A673 (cell line): ENCODE data around the gene FRAS1. TPM values are rescaled to one million over a fixed set of nuclear protein-coding genes. Genes with fewer than 3 reads are reported as not detected.

Source experiments
- BruUV-seq: library from RNA; stranded (reverse); fragments of 400-500 nt; replicated peaks from 2 replicates; lab custom pipeline; 2021; lab: Mats Ljungman, UMichigan
- CTCF ChIA-PET: fragments of 300-600 bp; sonication (Branson Sonifier 250); formaldehyde crosslinking; loops from one replicate; lab custom pipeline; 2022; ENCODE audit warnings: antibody characterized with exemption; lab: Charles Lee
- POLR2A ChIA-PET: fragments of 300-600 bp; sonication (Branson Sonifier 250); formaldehyde crosslinking; loops from one replicate; lab custom pipeline; 2022; ENCODE audit warnings: antibody characterized with exemption; ENCODE audit not compliant: low non-redundant PET; lab: Charles Lee
- DNase-seq: peaks from one replicate; pipeline ENCODE4 v3.0.0-alpha.2; 2015; ENCODE audit warnings: low spot score
- H3K27ac ChIP-seq: fragments of 200-600 bp; sonication (generic); 2 replicates; pipeline ENCODE4 v1.5.1; 2016; ENCODE audit warnings: mixed run types, low read depth, mild to moderate bottlenecking, mixed read lengths, antibody characterized with exemption, low read length; ENCODE audit not compliant: poor library complexity, severe bottlenecking
- H3K27me3 ChIP-seq: fragments of 200-600 bp; sonication (generic); replicated peaks from 2 replicates; pipeline ENCODE4 v1.6.1; 2017; ENCODE audit warnings: mixed run types, low read depth, mild to moderate bottlenecking, mixed read lengths, antibody characterized with exemption, low read length; ENCODE audit not compliant: insufficient read depth, poor library complexity
- H3K36me3 ChIP-seq: fragments of 200-600 bp; sonication (generic); 2 replicates; pipeline ENCODE4 v1.6.1; 2016; ENCODE audit warnings: mixed run types, mild to moderate bottlenecking, mixed read lengths, antibody characterized with exemption, low read length; ENCODE audit not compliant: insufficient read depth, poor library complexity, severe bottlenecking
- H3K4me1 ChIP-seq: fragments of 200-600 bp; sonication (generic); 2 replicates; pipeline ENCODE4 v1.6.1; 2017; ENCODE audit warnings: mixed run types, mild to moderate bottlenecking, mixed read lengths, antibody characterized with exemption, low read length; ENCODE audit not compliant: insufficient read depth, poor library complexity, severe bottlenecking
- H3K4me3 ChIP-seq: fragments of 200-600 bp; sonication (generic); 2 replicates; pipeline ENCODE4 v1.5.1; 2016; ENCODE audit warnings: low read depth, mixed run types, mild to moderate bottlenecking, mixed read lengths, low read length; ENCODE audit not compliant: poor library complexity, severe bottlenecking
- H3K9me3 ChIP-seq: fragments of 200-600 bp; sonication (generic); 2 replicates; pipeline ENCODE4 v1.6.1; 2016; ENCODE audit warnings: mixed run types, low read depth, mild to moderate bottlenecking, mixed read lengths, antibody characterized with exemption, low read length; ENCODE audit not compliant: poor library complexity, severe bottlenecking
- EZH2 ChIP-seq: fragments of 200-600 bp; sonication (generic); IDR thresholded peaks from 2 replicates; pipeline ENCODE4 v1.6.1; 2017; ENCODE audit warnings: borderline replicate concordance, low read depth, mild to moderate bottlenecking, mixed read lengths, antibody characterized with exemption, low read length; ENCODE audit not compliant: poor library complexity, severe bottlenecking
- intact Hi-C: fragments of 100-400 bp; cut with micrococcal nuclease; formaldehyde crosslinking; loops from one replicate; pipeline ENCODE4 v1.10.0; 2022; ENCODE audit not compliant: unreplicated experiment
- total RNA-seq: library from RNA; stranded (reverse); gene quantifications from 2 replicates; pipeline ENCODE4 v1.2.3, GENCODE V29; 2021
- TF ChIP-seq, protein P1 (sequence below): fragments of 300-800, 200-600 bp; sonication (generic); conservative IDR thresholded peaks from 2 replicates; pipeline ENCODE4 v1.5.1; 2017; ENCODE audit warnings: low read depth, mild to moderate bottlenecking, antibody characterized with exemption, low read length, moderate library complexity, mixed read lengths

FRAS1 gene
- total RNA-seq, 1 experiment from 2014 or later, result 0.06 TPM

DNA sequence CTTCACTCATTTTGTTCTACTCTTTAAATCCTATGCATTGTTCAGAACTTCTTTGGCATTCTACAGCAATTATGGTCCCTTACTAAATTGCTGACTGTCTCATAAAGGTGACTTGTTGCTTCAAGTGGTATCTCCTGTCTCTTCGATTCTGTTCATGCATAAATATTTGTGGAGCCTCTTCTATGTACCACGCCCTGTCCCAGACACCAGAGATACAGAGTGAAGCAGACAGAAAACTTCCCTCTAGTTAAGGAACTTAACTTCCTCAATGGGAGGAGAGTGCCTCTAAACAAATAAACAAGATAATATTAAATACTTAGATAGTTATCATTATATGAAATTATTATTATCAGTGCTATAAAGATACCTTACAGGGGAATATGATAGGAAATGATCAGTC, 235.7 kb downstream of the FRAS1 start:
- Histone ChIP-seq H3K9me3 (no peaks in the 10 kb centered on the region), H3K36me3 (no peaks in the 10 kb centered on the region), H3K4me1 (no peaks in the 10 kb centered on the region), H3K27ac (no peak overlapping the region), H3K27me3 (no peaks in the 10 kb centered on the region), H3K4me3 (no peak overlapping the region)
- TF ChIP-seq EZH2, result no peak
- TF ChIP-seq, protein P1, sequence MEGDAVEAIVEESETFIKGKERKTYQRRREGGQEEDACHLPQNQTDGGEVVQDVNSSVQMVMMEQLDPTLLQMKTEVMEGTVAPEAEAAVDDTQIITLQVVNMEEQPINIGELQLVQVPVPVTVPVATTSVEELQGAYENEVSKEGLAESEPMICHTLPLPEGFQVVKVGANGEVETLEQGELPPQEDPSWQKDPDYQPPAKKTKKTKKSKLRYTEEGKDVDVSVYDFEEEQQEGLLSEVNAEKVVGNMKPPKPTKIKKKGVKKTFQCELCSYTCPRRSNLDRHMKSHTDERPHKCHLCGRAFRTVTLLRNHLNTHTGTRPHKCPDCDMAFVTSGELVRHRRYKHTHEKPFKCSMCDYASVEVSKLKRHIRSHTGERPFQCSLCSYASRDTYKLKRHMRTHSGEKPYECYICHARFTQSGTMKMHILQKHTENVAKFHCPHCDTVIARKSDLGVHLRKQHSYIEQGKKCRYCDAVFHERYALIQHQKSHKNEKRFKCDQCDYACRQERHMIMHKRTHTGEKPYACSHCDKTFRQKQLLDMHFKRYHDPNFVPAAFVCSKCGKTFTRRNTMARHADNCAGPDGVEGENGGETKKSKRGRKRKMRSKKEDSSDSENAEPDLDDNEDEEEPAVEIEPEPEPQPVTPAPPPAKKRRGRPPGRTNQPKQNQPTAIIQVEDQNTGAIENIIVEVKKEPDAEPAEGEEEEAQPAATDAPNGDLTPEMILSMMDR, result no peak
- intact Hi-C loops, result no loop called here
- CTCF ChIA-PET, result no interaction called here
- no peak for DNase-seq
- no TSS peak for BruUV-seq
- POLR2A ChIA-PET, result no interaction called here

DNA sequence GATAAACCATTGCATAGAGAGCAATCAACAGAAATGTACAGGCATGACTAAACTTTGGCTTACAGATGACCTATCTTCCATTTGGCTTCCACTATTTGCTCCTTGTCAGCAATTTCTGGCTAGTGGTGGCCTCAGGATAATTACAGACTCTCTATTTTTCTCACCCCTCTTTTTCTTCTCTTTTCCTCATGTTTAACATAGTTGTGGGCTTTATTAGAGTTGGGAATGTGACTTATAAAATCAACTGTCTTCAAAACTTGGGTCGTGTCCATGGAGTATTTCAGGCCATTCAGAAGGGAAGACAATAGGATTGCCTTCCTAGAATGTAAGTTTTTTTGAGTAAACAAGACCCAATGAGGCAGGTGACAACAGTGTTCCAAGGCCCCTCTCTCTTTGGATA, 236.2 kb downstream of the FRAS1 start:
- TF ChIP-seq, protein P1, result no peak
- TF ChIP-seq EZH2, result no peak
- Histone ChIP-seq H3K27ac (no peak overlapping the region), H3K4me1 (no peaks in the 10 kb centered on the region), H3K27me3 (no peaks in the 10 kb centered on the region), H3K9me3 (no peaks in the 10 kb centered on the region), H3K4me3 (no peak overlapping the region), H3K36me3 (no peaks in the 10 kb centered on the region)
- intact Hi-C loops, result no loop called here
- no TSS peak for BruUV-seq
- POLR2A ChIA-PET, result no interaction called here
- DNase-seq, result no peak
- CTCF ChIA-PET, result no interaction called here

DNA sequence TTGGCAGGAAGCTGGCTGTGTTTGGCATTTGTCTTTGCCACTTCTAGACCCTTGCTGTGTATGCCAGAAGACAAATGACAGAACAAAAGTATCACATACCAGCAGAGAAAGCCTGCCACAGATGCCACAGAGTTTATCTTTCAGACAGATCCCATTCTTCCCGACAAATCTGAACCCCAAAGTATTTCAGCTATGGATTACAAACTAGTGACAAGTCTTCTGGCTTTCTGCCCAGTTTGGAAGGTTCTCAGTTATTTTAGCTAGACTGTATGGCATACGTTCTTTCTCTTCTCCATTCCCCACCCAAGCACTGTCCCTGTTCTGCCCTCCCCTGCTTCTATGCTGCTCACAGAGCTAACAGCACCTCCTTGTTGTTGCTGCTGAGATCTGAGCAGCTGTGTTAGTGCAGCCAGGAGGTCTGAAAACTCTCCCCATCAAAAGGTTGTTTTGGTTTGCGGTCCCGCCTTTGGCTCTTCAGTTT, 236.7 kb downstream of the FRAS1 start:
- BruUV-seq, result no TSS peak
- no peaks in the 10 kb centered on the region for H3K27me3 ChIP-seq
- TF ChIP-seq, protein P1, result no peak
- TF ChIP-seq EZH2, result no peak
- no peaks in the 10 kb centered on the region for H3K4me1 ChIP-seq
- ChIA-PET POLR2A (no interaction called here), CTCF (no interaction called here)
- DNase-seq, result no peak
- no peaks in the 10 kb centered on the region for H3K9me3 ChIP-seq
- no peaks in the 10 kb centered on the region for H3K36me3 ChIP-seq
- intact Hi-C loops, result no loop called here
- H3K4me3 ChIP-seq, result no peak overlapping the region
- no peak overlapping the region for H3K27ac ChIP-seq
